OCI-LY7 (cell line): Measurements from ENCODE around the gene RABL3.
"Not testable (repeated sequence)": the region's sequence is repeated elsewhere in the genome, so short reads cannot be mapped to it uniquely, and the experiment has no call there.

Experiments
- CTCF ChIP-seq: fragments of 200-600 bp; sonication (generic); conservative IDR thresholded peaks from 2 replicates; pipeline ENCODE4 v1.5.1; 2014; ENCODE audit warnings: mild to moderate bottlenecking, antibody characterized with exemption, low read length, moderate library complexity, mixed read lengths
- EZH2phosphoT487 ChIP-seq: fragments of 200-600 bp; sonication (generic); IDR thresholded peaks from 2 replicates; pipeline ENCODE4 v1.6.1; 2018; ENCODE audit warnings: low read depth, borderline replicate concordance, mild to moderate bottlenecking, mixed run types, antibody characterized with exemption, low read length, moderate library complexity, mixed read lengths

- TF ChIP-seq CTCF, EZH2phosphoT487: not testable (repeated sequence)
Measured at GRCh38 chr3:120738006-120738405, 4.3 kb downstream of the RABL3 start.
